Endothelial cell of umbilical vein (primary cell): ENCODE data around the gene PSORS1C1.

ENCODE experiments used
- FOS ChIP-seq: IDR thresholded peaks from 2 replicates; pipeline ENCODE4 v1.6.1; 2011; ENCODE audit warnings: mild to moderate bottlenecking, low read length, moderate library complexity, borderline replicate concordance; ENCODE audit not compliant: insufficient read depth
- POLR2A ChIP-seq: IDR thresholded peaks from 2 replicates; pipeline ENCODE4 v1.6.1; 2012; ENCODE audit warnings: low read depth, mild to moderate bottlenecking, control low read depth, low read length
- POLR2AphosphoS5 ChIP-seq: IDR thresholded peaks from 2 replicates; pipeline ENCODE4 v1.6.1; 2012; ENCODE audit warnings: low read depth, mild to moderate bottlenecking, control low read depth, low read length, moderate library complexity; ENCODE audit not compliant: insufficient read depth
- TF ChIP-seq, protein P1 (sequence below): IDR thresholded peaks from 2 replicates; pipeline ENCODE4 v1.6.1; 2011; ENCODE audit not compliant: insufficient read depth, insufficient read length
- TF ChIP-seq, protein P2 (sequence below), 2 donors: IDR thresholded peaks; 1 replicate in 1 of 2; 2 replicates in 1 of 2; pipeline ENCODE4 v1.5.1; 2011; ENCODE audit warnings: low read length in 2 of 2, mild to moderate bottlenecking in 2 of 2, moderate library complexity in 2 of 2, control low read depth in 1 of 2, inconsistent platforms in 1 of 2, low read depth in 1 of 2; ENCODE audit not compliant: insufficient read depth in 1 of 2; ENCODE audit errors: extremely low read depth in 1 of 2

DNA sequence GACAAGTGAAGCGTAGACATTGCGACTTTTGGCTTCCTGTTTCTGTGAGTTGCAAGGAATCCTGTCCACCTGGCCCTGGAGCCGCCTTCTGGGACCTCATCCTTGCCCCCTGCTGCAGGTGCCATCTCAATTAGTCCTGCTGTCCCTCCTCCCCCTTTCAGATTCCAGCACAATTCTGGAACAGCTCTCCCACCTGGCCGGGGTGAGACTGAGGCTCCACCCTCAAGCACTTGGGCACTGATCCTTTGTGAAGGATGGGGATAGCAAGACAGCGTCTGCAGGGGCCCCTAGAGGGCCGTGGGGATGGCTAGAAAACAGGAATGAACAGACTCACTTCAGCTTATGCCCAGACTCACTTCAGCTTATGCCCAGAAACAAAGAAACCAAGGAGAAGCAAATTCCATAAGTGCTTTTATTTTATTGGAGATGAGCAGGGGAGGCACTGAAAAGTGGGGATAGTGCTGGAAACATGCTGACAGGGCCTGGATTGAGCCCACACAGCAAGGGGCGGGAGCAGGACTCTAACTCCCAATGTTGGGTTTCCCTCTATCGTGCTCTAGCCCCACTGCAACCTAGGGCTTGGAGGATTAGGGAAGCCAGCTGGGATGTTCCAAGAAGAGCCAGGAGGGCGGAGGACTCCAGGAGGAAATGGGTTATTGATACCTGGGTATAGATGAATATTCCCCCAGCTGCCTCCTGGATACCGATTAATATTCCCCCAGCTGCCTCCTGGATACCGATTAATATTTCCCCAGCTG is 3.6 kb upstream of the PSORS1C1 start:
- TF ChIP-seq, protein P1, sequence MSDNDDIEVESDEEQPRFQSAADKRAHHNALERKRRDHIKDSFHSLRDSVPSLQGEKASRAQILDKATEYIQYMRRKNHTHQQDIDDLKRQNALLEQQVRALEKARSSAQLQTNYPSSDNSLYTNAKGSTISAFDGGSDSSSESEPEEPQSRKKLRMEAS = no peak
- TF ChIP-seq FOS (no peak), POLR2AphosphoS5 (no peak), POLR2A (no peak)
- TF ChIP-seq, protein P2, sequence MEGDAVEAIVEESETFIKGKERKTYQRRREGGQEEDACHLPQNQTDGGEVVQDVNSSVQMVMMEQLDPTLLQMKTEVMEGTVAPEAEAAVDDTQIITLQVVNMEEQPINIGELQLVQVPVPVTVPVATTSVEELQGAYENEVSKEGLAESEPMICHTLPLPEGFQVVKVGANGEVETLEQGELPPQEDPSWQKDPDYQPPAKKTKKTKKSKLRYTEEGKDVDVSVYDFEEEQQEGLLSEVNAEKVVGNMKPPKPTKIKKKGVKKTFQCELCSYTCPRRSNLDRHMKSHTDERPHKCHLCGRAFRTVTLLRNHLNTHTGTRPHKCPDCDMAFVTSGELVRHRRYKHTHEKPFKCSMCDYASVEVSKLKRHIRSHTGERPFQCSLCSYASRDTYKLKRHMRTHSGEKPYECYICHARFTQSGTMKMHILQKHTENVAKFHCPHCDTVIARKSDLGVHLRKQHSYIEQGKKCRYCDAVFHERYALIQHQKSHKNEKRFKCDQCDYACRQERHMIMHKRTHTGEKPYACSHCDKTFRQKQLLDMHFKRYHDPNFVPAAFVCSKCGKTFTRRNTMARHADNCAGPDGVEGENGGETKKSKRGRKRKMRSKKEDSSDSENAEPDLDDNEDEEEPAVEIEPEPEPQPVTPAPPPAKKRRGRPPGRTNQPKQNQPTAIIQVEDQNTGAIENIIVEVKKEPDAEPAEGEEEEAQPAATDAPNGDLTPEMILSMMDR (IDR thresholded peaks at IDR 0.05; ENCODE audit: extremely low read depth in 1 of 2, insufficient read depth in 1 of 2, low read depth in 1 of 2, low read length in 2 of 2) = no peak
